HUES6 (cell line): ENCODE results near the gene AP2A1.

Experiments used
- H3K27ac ChIP-seq: 2 replicates; pipeline ENCODE4 v1.7.0; 2013; ENCODE audit warnings: low read depth, mild to moderate bottlenecking, low read length, inconsistent platforms
- H3K27me3 ChIP-seq: 2 replicates; pipeline ENCODE4 v1.6.1; 2013; ENCODE audit warnings: low read length; ENCODE audit not compliant: control insufficient read depth, insufficient read depth
- H3K36me3 ChIP-seq: 2 replicates; pipeline ENCODE4 v1.6.1; 2013; ENCODE audit warnings: low read length; ENCODE audit not compliant: control insufficient read depth, insufficient read depth
- H3K4me1 ChIP-seq: 2 replicates; pipeline ENCODE4 v1.6.1; 2013; ENCODE audit warnings: low read length; ENCODE audit not compliant: control insufficient read depth, insufficient read depth
- H3K4me3 ChIP-seq: 2 replicates; pipeline ENCODE4 v1.5.1; 2013; ENCODE audit warnings: low read depth, low read length
- H3K9ac ChIP-seq: one replicate; pipeline ENCODE4 v1.6.1; 2013; ENCODE audit warnings: mild to moderate bottlenecking, low read length
- H3K9me3 ChIP-seq: 2 replicates; pipeline ENCODE4 v1.6.1; 2013; ENCODE audit warnings: low read depth, low read length; ENCODE audit not compliant: control insufficient read depth, insufficient read depth

The AP2A1 gene

GRCh38 chr19:49839713-49840112 is 72.9 kb downstream of the AP2A1 start:
- no peaks in the 10 kb centered on the region for H3K27me3 ChIP-seq
- H3K36me3 ChIP-seq, result peaks cover 60% of the 10 kb centered on the region
- H3K4me1 ChIP-seq, result no peaks in the 10 kb centered on the region
- no peak overlapping the region for H3K4me3 ChIP-seq
- H3K9me3 ChIP-seq, result no peaks in the 10 kb centered on the region
- no peak overlapping the region for H3K9ac ChIP-seq
- no peak overlapping the region for H3K27ac ChIP-seq

- Histone ChIP-seq H3K36me3 (peaks cover 54% of the 10 kb centered on the region), H3K4me1 (no peaks in the 10 kb centered on the region), H3K27me3 (no peaks in the 10 kb centered on the region), H3K4me3 (no peak overlapping the region), H3K9ac (no peak overlapping the region), H3K27ac (no peak overlapping the region), H3K9me3 (no peaks in the 10 kb centered on the region)
Observed at GRCh38 chr19:49840321-49840720, 73.5 kb downstream of the AP2A1 start.

GRCh38 chr19:49840736-49841249 is 74.0 kb downstream of the AP2A1 start:
- Histone ChIP-seq H3K4me1 (no peaks in the 10 kb centered on the region), H3K9ac (no peak overlapping the region), H3K4me3 (no peak overlapping the region), H3K36me3 (peaks cover 49% of the 10 kb centered on the region), H3K27me3 (no peaks in the 10 kb centered on the region), H3K9me3 (no peaks in the 10 kb centered on the region), H3K27ac (no peak overlapping the region)

GRCh38 chr19:49843265-49843664 is 76.5 kb downstream of the AP2A1 start:
- Histone ChIP-seq H3K9ac (no peak overlapping the region), H3K4me1 (no peaks in the 10 kb centered on the region), H3K9me3 (no peaks in the 10 kb centered on the region), H3K4me3 (no peak overlapping the region), H3K27me3 (no peaks in the 10 kb centered on the region), H3K36me3 (peaks cover 27% of the 10 kb centered on the region), H3K27ac (no peak overlapping the region)

GRCh38 chr19:49844138-49845095 is 77.6 kb downstream of the AP2A1 start:
- H3K27me3 ChIP-seq, result no peaks in the 10 kb centered on the region
- no peak overlapping the region for H3K4me3 ChIP-seq
- no peak overlapping the region for H3K9ac ChIP-seq
- peaks cover 19% of the 10 kb centered on the region for H3K36me3 ChIP-seq
- H3K9me3 ChIP-seq, result no peaks in the 10 kb centered on the region; the same call in 1 of the 2 replicates
- H3K27ac ChIP-seq, result no peak overlapping the region
- no peaks in the 10 kb centered on the region for H3K4me1 ChIP-seq

GRCh38 chr19:49845414-49845813 is 78.6 kb downstream of the AP2A1 start:
- Histone ChIP-seq H3K36me3 (peaks cover 12% of the 10 kb centered on the region; the same call in 1 of the 2 replicates), H3K27ac (no peak overlapping the region), H3K27me3 (no peaks in the 10 kb centered on the region), H3K4me3 (no peak overlapping the region), H3K9me3 (no peaks in the 10 kb centered on the region; the same call in 1 of the 2 replicates), H3K9ac (no peak overlapping the region), H3K4me1 (0 out of 2 replicates have a peak, but pooled peaks cover 3% of the 10 kb centered on the region)

- peaks cover 5% of the 10 kb centered on the region; the same call in 1 of the 2 replicates for H3K36me3 ChIP-seq
- H3K9me3 ChIP-seq, result no peaks in the 10 kb centered on the region; the same call in 1 of the 2 replicates
- no peak overlapping the region for H3K9ac ChIP-seq
- H3K27me3 ChIP-seq, result no peaks in the 10 kb centered on the region
- 0 out of 2 replicates have a peak, but pooled peaks cover 3% of the 10 kb centered on the region for H3K4me1 ChIP-seq
- no peak overlapping the region for H3K4me3 ChIP-seq
- H3K27ac ChIP-seq, result no peak overlapping the region
Observed at GRCh38 chr19:49846408-49846807, 79.6 kb downstream of the AP2A1 start.

GRCh38 chr19:49847731-49848696 is 81.2 kb downstream of the AP2A1 start:
- peaks cover 12% of the 10 kb centered on the region; the same call in 1 of the 2 replicates for H3K4me1 ChIP-seq
- H3K27ac ChIP-seq, result no peak overlapping the region
- no peaks in the 10 kb centered on the region; the same call in 1 of the 2 replicates for H3K9me3 ChIP-seq
- no peak overlapping the region for H3K4me3 ChIP-seq
- peaks cover 5% of the 10 kb centered on the region; the same call in 1 of the 2 replicates for H3K36me3 ChIP-seq
- H3K27me3 ChIP-seq, result no peaks in the 10 kb centered on the region
- no peak overlapping the region for H3K9ac ChIP-seq

GRCh38 chr19:49848938-49849337 is 82.1 kb downstream of the AP2A1 start:
- Histone ChIP-seq H3K36me3 (peaks cover 5% of the 10 kb centered on the region; the same call in 1 of the 2 replicates), H3K9ac (no peak overlapping the region), H3K27me3 (no peaks in the 10 kb centered on the region), H3K4me3 (no peak overlapping the region), H3K9me3 (no peaks in the 10 kb centered on the region; the same call in 1 of the 2 replicates), H3K4me1 (peaks cover 12% of the 10 kb centered on the region; the same call in 1 of the 2 replicates), H3K27ac (no peak overlapping the region)

GRCh38 chr19:49849433-49850220 is 82.8 kb downstream of the AP2A1 start:
- H3K9ac ChIP-seq, result peak overlapping the region; percentile 88
- H3K27me3 ChIP-seq, result no peaks in the 10 kb centered on the region
- H3K4me3 ChIP-seq, result peak overlapping the region; percentile 80
- H3K27ac ChIP-seq, result no peak overlapping the region
- no peaks in the 10 kb centered on the region; the same call in 1 of the 2 replicates for H3K9me3 ChIP-seq
- peaks cover 12% of the 10 kb centered on the region for H3K36me3 ChIP-seq
- peaks cover 12% of the 10 kb centered on the region; the same call in 1 of the 2 replicates for H3K4me1 ChIP-seq
